ENCODE data around the gene KREMEN1.
A peak's percentile ranks its signal among the peaks of the same experiment; 100 is the strongest.

The KREMEN1 gene

GRCh38 chr22:29154364-29155048, 81.7 kb downstream of the KREMEN1 start:
- DNase-seq: peak; percentile 32

DNA sequence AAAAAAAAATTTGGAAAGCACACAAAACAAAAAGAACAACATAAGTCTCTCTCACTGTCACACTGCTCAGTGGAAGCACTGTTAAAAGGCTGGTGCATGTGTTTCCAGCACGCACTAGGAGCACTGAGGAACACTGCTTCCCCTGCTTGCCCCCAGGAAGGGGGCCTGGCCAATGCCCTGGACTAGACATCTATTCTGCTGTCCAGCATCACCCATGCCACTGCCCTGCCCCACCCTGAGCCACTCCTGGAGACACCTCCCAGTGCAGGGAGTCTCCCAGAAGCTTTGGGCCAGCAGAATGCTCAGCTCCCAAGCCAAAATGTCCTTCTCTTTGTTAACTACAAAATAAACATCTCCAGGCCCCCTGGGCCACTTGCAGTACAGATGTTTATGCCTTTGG, 83.1 kb downstream of the KREMEN1 start:
- DNase-seq: no peak

DNA sequence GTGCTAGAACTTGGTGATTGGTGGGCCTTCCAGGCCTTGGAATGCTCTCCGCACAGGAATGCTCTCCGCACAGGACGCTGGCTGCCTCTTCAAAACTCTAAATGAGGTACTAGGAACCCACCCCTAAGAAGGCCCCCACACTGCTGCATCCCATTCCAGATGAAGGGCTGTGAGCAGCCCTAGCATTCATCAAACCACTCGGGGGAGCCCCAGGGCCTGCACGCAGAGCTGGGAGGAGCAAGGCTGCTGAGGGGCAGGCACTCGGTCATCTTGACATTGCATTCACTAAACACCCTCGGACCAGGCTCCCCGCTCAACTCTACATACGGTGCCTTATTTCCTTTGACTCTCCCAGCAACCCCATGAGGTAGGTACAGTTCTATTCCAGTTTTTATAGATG, 83.7 kb downstream of the KREMEN1 start:
- DNase-seq: no peak

- no peak for DNase-seq
Measured at GRCh38 chr22:29157759-29158535, 85.1 kb downstream of the KREMEN1 start.

- no peak for DNase-seq
Measured at GRCh38 chr22:29158546-29158945, 85.7 kb downstream of the KREMEN1 start.

DNA sequence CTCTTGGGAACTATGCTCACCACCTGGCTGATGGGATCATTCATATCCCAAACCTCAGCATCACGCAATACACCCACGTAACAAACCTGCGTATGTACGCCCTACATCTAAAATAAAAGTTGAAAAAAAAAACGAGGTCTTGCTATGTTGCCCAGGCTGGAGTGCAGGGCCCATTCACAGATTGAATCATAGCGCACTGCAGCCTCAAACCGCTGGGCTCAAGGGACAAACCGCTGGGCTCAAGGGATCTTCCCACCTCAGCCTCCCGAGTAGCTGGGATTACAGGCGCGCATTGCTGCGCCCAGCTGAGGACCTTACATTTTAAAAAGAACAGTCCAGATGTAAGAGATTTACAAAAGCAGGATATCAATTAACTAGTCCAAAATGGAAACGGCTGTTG, 91.0 kb downstream of the KREMEN1 start:
- DNase-seq: no peak

- DNase-seq: no peak
Measured at GRCh38 chr22:29165321-29166060, 92.7 kb downstream of the KREMEN1 start.

- no peak for DNase-seq
Measured at GRCh38 chr22:29166180-29166579, 93.3 kb downstream of the KREMEN1 start.

DNA sequence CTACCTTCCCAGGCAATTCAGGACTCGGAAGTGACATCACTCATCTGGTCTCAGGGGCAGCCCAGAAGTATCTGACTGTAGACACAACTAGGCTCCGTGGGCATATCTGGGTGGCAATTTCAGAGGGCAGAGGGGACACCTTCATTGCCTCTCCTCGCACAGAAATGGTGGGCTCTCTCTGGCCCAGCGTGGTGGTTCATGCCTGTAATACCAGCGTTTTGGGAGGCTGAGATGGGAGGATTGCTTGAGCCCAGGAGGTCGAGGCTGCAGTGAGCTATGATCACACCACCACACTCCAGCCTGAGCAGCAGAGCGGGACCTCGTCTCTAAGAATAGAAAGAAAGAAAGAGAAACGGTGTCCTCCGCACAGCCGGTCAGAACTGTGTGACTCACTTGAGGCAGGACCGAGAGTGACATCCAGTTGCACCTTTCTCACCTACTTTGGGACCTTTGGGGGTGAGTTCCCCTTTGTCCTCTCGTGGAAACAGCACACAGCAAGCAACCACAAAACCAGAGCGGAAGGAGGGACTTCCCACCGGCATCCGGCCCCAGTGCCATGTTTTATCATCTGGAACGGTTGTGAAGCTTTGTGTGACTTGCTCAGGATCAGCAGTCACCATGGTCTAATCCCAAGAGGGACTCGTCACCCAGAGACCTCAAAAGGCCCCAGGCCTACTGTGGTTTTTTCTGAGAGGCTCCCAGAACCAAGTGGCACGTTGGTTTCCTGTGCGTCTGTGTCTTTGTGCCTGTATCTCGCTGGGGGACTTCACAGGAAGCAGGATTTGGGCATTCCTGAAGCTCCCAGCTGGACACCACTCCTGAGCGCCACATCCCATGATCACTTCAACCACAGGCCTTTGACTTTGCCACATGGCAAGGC, 94.4 kb downstream of the KREMEN1 start:
- no peak for DNase-seq

- DNase-seq: no peak
Measured at GRCh38 chr22:29171721-29172120, 98.9 kb downstream of the KREMEN1 start.

GRCh38 chr22:29172216-29172615, 99.4 kb downstream of the KREMEN1 start:
- no peak for DNase-seq

DNA sequence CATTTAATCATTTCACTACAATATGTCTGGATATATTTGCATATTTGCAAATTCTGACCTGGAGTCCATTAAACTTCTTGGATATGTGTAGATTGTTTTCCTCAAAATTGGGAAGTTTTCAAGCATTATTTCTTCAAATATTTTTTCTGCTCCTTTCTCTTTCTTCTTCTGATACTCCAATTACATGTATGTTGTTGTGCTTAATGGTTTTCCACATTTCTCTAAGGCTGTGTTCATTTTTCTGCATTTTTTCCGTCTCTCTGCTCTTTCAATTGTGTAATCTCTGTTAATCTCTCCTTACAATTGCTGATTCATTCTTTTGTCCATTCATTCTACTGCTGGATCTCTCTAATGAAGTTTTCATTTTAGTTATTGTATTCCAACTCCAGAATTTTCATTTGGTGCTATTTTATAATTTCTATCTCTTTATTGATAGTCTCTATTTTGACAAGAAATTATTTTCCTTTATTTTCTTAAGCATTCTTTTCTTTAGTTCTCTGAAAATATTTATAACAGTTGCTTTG, 102.5 kb downstream of the KREMEN1 start:
- no peak for DNase-seq

DNA sequence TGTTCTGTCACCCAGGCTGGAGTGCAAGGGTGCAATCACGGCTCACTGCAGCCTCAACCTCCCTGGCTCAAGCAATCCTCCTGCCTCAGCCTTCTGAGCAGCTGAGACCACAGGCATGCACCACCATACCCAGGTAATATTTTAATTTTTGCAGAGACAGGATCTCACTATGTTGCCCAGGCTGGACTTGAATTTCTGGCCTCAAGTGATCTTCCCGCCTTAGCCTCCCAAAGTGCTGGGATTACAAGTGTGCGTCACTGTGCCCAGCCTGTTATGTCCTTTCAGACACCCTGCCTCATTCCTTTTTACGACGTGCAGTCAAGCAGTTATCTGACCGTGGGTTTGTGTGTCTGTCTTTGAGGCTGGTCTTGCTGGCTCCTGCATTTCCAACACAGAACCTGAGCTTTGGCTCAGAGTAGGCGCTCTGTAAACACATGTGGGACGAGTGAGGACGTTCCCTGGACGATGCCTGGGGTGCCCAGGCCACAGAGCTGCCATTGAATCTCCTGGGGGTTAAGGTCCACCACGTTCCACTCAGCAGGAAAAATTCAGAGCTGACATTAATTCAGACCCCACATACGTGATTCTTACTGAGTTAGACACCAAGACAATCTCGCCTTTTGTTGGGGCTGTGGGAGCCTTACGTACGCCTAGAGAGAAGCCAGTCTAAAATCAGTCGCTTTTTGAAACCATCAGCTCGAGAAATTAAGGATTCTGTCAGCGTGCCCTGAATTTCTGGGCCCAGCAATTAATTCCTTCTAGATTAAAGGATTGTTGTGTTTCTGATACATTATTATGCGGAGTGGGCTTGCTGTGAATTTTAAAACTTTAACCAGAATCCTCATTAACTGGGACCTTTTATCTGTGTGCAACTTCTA, 111.4 kb downstream of the KREMEN1 start:
- DNase-seq: no peak

GRCh38 chr22:29184849-29185490, 112.1 kb downstream of the KREMEN1 start:
- no peak for DNase-seq

- DNase-seq: no peak
Measured at GRCh38 chr22:29186302-29186701, 113.5 kb downstream of the KREMEN1 start.

- no peak for DNase-seq
Measured at GRCh38 chr22:29187831-29188230, 115.0 kb downstream of the KREMEN1 start.

- DNase-seq: no peak
Measured at GRCh38 chr22:29190051-29190450, 117.2 kb downstream of the KREMEN1 start.

GRCh38 chr22:29190918-29191317, 118.1 kb downstream of the KREMEN1 start:
- no peak for DNase-seq

DNA sequence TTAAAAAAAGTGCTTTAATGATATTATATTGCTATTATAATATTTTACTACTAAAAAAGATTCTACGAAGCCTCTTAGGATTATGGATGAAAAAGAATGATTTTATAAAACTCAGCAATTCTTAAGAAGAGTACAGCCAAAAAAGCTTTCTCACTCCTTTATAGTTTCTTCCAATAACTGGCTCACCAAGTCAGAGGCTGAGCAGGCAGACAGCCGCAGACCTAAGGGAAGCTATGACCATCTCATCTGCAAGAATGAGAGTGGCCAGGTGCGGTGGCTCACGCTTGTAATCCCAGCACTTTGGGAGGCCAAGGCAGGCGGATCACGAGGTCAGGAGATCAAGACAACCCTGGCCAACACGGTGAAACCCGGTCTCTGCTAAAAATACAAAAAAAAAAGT, 120.2 kb downstream of the KREMEN1 start:
- no peak for DNase-seq

GRCh38 chr22:29194184-29194583, 121.3 kb downstream of the KREMEN1 start:
- no peak for DNase-seq
